Stimulated activated CD8-positive, alpha-beta memory T cell treated with anti-CD3 and anti-CD28 coated beads, Interleukin-7, amount 100 ng/mL, for 48 hours (primary cell): ENCODE measurements around the gene ADGRB3.
"Not testable (repeated sequence)": the region's sequence is repeated elsewhere in the genome, so short reads cannot be mapped to it uniquely, and the experiment has no call there.

ENCODE experiments used
- DNase-seq, 2 donors: peaks; one replicate each; pipeline ENCODE4 v3.0.0-alpha.2; 2020; ENCODE audit warnings: low read depth in 1 of 2; ENCODE audit errors: extremely low read depth in 1 of 2

ADGRB3 gene

DNA sequence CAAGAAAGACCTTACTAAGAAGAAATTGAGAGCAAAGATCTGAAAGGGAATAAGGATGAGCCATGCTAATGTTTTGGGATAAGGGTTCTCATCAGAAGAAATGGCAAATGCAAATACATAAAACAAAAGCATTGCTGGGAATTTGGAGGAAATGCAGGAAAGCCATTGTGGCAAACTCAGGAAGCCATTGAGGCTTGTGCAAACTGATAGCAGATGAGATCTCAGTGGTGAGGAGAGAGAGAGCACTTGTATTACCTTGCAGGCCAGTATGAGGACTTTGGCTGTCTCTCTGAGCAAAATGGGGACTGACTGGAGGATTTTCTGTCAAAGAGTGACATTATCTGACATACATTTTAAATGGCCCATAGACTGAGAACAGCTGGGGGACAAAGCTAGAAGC is 103.0 kb downstream of the ADGRB3 start:
- no peak for DNase-seq

DNA sequence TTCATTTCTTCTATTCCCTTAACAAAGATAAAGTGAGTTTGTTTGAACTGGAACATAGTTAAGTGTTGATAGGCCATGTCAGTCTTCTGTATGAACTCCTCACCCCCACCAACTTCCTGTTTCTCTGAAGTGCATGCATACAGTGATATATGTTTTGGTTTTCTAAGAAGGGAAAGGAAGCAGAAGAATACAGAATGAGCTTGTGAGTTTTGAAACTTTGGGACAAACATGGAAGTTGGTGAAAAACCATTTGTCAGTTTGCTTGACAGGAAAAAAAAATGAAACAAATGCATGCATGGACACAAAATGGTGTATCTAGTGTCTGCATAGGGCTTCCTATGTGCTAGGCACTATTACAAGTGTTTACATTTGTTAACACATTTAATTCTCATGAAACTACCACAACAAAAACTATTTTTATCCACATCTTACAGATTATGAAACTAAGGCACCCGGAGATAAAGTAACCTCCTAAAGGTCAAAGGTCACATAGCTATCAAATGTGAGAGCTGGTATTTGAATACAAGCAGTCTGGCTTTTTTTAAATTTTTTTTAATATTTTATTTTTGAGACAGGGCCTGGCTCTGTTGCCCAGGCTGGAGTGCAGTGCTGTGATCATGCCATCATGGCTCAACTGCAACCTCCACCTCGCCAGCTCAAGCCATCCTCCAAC is 105.9 kb downstream of the ADGRB3 start:
- no peak for DNase-seq

DNA sequence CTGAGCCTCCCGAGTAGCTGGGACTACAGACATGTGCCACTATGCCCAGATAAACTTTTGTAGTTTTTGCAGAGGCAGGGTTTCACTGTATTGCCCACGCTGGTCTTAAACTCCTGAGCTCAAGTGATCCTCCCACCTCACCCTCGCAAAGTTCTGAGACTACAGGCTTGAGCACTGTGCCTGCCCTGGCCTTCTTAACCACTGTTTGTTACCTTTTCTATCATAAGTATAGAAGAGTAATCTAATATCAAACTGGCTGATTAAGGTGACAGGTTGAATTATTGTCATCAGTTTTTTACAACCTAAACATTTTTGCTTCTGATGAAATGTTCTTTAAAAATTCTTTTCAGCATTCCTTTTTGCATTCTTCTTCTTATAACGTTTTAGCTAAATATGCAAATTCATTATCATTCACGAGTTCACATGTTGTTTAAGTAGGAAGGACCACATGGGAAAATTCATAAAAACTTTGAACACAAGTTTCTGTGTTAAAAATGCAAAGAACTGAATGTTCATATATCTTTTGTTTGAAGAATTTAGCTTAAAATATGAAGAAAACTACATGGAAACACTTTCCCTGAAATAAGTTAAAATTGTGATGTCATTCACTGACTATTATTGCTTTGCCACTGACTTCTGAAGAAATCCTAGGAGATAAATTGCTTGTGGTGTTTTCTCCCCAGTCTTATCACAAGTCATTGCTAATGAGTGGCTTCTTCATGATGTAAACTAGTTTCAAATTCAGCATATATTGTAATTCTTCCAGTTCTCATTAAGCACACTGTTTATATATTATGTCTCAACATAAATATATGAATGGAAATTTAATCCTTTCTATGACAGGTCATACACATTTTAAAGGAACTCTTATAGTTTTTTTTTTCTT is 106.7 kb downstream of the ADGRB3 start:
- no peak for DNase-seq

DNA sequence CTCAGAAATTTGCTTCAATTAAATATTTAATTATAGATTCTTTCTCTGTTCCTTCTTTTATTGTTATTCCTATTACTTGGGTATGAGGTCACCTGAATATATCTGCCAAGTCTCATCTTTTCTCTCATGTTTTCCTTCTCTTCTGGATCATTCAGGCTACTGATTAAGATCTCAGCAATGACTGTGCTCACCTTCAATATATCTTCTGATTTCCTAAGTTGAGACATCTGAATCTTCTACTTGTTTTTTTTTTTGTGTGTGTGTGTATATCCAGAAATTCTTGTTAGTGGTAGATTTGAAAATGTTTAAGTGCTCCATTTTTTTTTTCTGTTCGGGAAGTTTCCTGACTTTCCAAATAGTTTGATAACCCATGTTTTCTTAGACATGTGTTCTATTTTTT is 108.0 kb downstream of the ADGRB3 start:
- no peak for DNase-seq

DNA sequence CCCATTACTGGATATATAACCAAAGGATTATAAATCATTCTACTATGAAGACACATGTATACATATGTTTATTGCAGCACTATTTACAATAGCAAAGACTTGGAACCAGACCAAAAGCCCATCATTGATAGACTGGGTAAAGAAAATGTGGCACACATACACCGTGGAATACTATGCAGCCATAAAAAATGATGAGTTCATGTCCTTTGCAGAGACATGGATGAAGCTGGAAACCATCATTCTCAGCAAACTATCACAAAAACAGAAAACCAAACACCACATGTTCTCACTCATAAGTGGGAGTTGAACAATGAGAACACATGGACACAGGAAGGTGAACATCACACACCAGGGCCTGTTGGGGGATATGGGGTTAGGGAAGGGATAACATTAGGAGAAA is 109.3 kb downstream of the ADGRB3 start:
- not testable (repeated sequence) for DNase-seq

DNA sequence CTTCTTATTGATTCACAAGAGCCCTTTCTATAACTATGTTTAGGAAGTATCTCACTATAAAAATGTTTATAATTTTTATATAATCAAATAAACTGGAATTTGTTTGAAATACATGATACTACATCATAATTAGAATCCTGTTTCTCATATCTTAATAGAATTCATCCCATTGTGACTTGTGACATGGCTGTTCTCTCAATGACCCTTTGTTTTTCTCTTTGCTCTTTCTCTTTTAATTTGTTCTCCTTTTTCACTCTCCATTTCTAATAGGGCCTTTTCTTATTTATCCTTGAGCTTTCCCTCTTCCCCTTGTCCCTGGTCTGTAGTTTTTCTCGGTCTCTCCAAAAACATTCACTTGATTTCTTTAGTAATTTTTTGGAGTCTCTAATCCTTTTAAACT is 111.3 kb downstream of the ADGRB3 start:
- DNase-seq: no peak

DNA sequence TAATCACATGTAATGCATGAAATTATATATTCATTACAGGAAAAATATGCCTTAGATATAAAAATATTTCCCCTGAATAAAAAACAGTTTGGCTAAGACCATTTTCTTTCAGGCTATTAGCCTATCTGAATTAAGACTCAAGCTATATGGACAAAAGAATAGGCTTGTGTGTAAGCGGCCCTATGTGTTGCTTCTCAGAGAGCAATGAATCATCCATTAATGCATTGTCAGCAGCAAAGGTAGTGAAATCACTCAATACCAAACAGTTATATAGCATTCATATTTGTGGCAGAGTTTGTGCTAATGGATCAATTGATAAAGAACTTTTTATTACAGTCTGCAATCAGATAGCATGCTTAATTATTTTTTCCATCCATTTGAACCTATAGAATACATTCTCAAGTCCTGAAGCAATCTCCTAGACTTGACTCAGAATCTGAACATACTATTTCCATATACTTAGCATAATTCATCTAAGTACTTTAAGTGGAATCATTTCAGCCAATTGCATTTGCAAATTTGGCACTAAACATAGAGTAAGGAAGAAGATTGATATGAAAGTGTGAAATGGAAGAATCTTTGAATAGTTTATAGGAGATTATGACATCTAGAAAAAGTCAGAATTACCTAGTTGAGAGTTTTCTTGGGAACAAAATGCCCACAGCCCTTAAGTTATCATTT is 112.2 kb downstream of the ADGRB3 start:
- no peak for DNase-seq

DNA sequence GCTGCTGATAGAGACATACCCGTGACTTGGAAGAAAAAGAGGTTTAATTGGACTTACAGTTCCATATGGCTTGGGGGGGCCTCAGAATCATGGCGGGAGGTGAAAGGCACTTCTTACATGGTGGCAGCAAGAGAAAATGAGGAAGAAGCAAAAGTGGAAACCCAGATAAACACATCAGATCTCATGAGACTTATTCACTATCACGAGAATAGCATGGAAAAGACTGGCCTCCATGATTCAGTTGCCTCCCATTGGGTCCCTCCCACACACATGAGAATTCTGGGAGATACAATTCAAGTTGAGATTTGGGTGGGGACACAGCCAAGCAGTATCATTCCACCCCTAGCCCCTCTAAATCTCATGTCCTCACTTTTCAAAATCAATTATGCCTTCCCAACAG is 112.8 kb downstream of the ADGRB3 start:
- DNase-seq: not testable (repeated sequence)

DNA sequence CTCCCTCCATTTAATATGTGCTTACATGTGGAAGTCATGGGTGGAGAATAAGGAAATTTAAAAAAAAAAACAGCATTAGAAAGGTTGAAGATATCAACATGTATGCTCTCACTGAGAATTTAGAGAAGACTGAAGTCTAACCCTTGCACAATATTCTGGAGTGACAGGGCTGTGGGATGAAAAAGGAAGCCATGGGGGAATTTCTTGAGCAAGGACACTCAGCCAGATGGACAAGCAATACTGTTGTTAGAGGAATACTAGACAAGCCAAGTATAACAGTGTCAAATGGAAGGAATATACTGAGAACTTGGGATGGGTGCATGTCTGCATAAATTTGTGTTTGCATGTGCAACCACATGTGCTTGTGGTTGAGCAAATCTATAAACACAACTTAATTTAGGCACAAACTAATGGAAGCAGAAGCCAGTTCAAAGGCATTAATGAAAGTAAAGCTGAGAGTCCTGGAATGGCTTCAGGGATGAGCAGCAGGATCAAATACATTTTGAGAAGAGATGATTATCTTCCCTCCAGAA is 119.7 kb downstream of the ADGRB3 start:
- no peak for DNase-seq

DNA sequence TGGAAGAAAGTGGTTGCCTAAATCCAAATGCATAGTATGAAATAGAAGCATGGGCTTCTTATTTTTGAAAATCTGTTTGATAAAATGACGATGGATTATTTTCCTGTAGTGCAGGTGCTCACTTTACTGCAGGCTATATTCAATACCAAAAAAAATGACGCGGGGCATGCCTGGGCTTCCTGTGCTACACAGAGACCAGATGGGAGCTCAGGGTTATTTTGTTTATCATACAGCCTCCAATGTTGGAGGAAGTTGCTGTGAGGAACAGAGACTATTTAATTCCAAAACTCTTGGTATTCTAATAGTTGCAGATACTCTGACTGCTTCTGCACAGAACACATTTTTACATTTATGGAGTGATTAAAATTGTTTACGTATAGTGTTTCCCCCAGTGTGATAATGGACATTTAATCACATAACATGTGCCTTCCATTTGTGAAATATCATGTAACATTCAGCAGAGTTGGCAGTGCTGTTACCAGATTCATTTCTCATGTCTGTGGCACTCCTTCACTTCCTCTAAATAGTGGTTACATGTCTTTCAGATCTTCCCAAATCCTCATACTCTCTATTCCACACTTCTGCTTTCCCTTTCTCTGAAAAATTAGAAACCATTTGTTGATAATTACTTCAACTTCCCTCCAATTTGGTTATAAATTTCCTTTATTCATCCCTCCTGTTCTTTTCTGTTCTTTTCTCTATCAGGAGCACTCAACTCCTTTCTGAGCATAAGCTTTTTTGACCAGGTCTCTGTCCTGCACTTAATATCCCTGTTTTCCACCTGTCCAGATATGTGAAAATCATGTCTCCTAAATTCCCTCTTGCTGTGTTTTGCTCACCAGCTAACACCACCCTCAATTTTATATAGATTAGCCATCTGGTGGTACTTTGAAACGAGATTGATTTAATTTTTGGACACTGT is 121.6 kb downstream of the ADGRB3 start:
- DNase-seq: no peak

DNA sequence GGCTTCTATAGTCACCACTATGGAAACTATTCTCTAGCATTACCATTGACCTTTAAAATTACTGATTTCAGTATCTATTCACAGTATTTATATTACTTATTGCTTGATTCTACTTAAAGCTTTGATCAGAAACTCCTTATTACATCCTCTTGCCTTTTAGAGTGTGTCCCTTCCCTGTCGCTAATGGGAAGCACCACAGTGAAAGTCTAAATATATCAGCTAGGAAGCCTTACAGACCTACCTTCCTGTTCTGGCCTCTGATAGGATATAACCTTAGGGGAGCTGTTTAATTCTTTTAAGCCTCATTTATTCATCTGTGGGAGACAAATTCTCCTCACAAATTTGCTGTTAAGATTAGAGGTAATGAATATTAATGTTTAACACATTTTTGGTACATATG is 122.7 kb downstream of the ADGRB3 start:
- no peak for DNase-seq

DNA sequence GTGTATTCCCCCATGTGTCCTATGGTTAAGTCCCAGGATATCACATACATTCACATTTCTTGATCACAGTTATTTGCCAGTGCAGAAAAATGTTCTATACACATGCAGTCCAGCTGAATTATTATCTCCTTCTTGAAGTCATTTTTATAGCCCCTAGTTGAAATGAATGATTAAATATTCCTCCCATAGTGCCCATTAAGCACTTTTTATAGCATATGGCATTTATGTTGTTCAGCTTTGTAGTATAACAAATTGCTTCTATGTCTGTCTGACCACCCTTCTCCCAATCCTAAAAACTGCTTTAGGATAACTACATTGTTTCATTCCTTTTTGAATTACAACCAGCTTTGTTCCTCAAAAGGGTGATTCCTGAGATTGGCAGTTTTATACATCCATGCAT is 123.5 kb downstream of the ADGRB3 start:
- DNase-seq: no peak

DNA sequence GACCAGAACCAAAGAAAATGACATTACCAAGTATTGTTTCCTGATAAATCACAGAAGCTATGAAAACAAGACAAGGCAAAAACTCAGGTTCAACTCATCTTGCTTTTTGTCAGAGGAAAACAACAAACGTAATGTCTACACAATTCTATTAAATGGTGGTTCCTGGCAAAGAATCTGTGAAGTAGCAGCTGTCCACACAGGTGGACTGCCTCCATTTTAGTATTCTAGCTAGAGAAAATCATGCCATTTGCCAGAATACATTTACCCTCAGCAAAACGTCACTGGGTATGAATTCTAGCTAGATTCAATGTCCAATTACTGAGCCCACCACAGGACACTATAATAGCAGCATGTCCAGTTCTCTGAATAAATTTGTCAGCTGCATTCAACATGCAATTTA is 125.4 kb downstream of the ADGRB3 start:
- DNase-seq: no peak

DNA sequence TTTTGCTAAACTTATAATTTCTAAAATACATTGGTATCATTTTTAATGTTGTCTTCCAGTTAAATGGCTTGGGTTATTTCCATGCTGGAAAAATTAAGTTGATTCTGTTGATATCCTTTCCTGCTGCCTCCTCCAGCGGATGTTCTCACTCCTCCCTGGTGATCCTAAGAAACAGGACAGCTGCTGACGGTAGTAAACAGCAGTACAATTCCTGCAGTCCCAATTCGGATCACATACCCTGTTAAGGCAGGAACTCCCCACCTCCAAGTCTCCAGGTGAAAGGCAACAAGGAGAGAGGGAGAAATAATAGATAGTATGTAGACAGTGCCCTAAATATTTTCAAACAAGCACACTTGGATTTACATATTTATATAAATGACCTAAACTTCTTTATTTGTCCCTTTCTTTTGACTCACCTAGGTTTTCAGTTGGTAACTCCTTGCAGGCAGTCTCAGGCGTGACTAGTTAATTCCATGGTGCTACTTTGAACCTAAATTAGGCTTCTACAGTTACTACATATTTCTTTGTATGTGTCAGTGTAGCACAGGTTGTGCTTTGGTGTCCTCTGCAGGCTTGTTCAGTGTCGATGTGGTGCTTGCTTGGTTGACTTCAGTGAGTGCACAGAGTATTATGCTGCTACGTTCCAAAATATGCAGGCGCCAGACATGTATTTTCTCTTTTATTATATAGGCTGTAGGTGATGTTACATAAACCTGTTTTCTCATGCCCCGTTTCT is 126.0 kb downstream of the ADGRB3 start:
- DNase-seq: no peak

DNA sequence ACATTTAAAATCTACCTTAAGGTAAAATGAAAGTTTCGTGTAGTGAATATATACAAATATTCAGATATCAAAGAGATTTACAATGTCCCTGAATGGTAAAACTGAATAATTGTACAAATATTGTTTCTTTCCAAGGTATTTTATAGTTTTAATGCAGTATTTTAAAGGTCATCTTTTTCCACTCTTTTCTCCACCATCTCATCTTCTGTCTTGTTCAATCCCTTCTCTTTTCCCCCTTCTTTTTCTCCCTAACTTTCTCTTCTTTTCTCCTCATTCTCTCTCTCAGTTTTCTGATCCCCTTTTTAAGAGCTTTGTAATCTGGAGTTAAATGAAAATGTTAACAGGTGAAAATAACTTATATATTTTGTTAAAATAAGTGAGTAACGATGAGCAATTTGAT is 126.9 kb downstream of the ADGRB3 start:
- no peak for DNase-seq

DNA sequence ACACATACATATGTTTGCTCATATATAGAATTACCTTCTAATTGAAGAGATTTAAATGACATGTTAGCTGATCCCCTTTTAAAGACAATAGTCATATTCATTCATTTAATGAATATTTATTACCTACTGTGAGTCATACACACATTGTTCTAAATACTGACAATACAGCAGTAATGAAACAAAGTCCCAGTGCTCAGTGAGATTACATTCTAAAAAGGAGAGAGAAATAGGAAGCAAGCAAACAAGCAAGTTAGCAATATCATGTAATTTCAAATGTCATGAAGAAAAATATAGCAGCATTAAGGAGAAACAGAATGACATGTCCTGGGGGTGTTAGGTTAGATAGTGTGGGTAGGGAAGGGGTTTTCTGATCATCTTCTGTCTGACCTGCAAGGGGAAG is 136.3 kb downstream of the ADGRB3 start:
- DNase-seq: no peak

DNA sequence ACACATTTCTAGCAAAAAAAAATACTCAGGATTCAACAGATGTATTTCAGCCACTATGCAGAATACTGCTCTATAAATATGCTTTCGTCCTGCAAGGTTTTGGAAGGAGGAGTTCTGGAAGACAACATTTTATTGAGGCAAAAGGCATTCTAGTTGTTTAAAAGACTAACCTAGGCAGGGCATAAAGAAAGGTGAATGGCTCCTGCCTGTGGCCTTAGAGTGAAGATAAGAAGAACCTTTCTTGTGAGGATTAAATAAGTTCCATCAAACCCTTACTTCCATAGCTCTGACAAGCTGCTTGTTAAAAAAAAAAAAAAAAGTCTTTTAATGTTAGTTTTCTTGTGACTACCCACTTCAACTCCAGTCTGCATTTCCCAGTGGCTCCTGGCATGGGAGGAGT is 139.8 kb downstream of the ADGRB3 start:
- no peak for DNase-seq

DNA sequence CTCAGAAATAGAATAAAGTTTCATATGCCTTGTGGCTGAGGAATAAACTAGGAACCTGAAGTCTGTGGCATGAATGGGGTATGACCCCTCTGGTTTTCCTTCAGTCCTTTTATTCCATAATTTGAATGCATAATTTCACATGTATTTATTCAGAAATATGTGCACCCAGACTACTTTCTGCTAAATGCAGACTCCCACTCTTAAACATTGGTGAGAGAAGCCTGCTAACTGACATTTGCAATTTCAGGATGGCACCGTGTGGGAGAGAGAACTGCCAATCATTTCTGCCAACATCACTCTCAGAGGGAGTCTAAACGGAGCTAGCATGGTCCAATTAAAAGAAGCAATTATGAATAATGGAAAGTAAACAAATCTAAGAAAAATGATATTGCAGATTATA is 141.3 kb downstream of the ADGRB3 start:
- no peak for DNase-seq

DNA sequence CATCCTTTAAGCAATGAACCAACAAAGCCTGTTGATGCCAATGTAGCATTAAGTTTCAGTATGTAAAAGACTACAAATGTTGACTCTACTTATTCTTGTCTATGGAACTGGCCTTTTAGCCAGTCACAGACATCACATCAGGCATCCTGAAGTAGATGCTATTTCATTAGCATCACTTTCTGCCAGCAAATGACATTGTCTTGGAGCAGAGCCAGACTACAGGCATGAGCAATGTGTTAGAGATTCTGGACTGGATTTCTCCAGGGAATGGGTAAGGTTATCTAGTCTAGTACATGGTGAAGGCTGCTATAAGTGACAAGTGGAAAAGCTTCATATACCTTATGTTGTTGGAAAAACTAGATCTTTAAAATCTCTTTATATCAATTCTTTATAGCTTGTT is 142.9 kb downstream of the ADGRB3 start:
- DNase-seq: no peak
